HL-60/S4 (cell line): ENCODE data around the gene MRPL4.
"Not testable (repeated sequence)": the region's sequence is repeated elsewhere in the genome, so short reads cannot be mapped to it uniquely, and the experiment has no call there.

Experiments used
- in situ Hi-C: fragments of 300-500 bp; cut with MboI; formaldehyde crosslinking; loops from 2 replicates; pipeline ENCODE4 v1.14.3; 2022; ENCODE audit warnings: low sequenced_read_pairs

Gene MRPL4

GRCh38 chr19:10228920-10229319 is 23.1 kb upstream of the MRPL4 start:
- in situ Hi-C loops, result no loop called here

GRCh38 chr19:10230173-10230860 is 21.7 kb upstream of the MRPL4 start:
- in situ Hi-C loops, result no loop called here

GRCh38 chr19:10230861-10231611 is 21.0 kb upstream of the MRPL4 start, which contains the start of gene S1PR2:
S1PR2 (minus strand) TSS chr19:10231331; CDS start chr19:10224905, 6,426 bp downstream.
- in situ Hi-C loops, result no loop called here

GRCh38 chr19:10231612-10232228 is 20.3 kb upstream of the MRPL4 start:
- in situ Hi-C loops, result no loop called here

- in situ Hi-C loops, result no loop called here
Measured at GRCh38 chr19:10233946-10234345, 18.1 kb upstream of the MRPL4 start.

- in situ Hi-C loops, result no loop called here
Measured at GRCh38 chr19:10235003-10235402, 17.0 kb upstream of the MRPL4 start.

- in situ Hi-C loops, result not testable (repeated sequence)
Measured at GRCh38 chr19:10235409-10235808, 16.6 kb upstream of the MRPL4 start.

GRCh38 chr19:10237702-10238101 is 14.3 kb upstream of the MRPL4 start:
- in situ Hi-C loops, result no loop called here

GRCh38 chr19:10238172-10238783 is 13.7 kb upstream of the MRPL4 start:
- in situ Hi-C loops, result no loop called here

- in situ Hi-C loops, result loop anchor here (10.0 kb wide), 1 partner anchor 317 kb away; no protein-coding TSS in a partner anchor
Measured at GRCh38 chr19:10241826-10242449, 10.1 kb upstream of the MRPL4 start.

GRCh38 chr19:10243606-10244005 is 8.4 kb upstream of the MRPL4 start:
- in situ Hi-C loops, result loop anchor here (10.0 kb wide), 1 partner anchor 319 kb away; no protein-coding TSS in a partner anchor

GRCh38 chr19:10245189-10245939 is 6.7 kb upstream of the MRPL4 start:
- in situ Hi-C loops, result loop anchor here (10.0 kb wide), 1 partner anchor 321 kb away; no protein-coding TSS in a partner anchor

GRCh38 chr19:10246511-10246910 is 5.5 kb upstream of the MRPL4 start:
- in situ Hi-C loops, result loop anchor here (10.0 kb wide), 1 partner anchor 322 kb away; no protein-coding TSS in a partner anchor

GRCh38 chr19:10252707-10253106 is 693 bp downstream of the MRPL4 start:
- in situ Hi-C loops, result no loop called here

- in situ Hi-C loops, result no loop called here
Measured at GRCh38 chr19:10254244-10254643, 2.2 kb downstream of the MRPL4 start.

- in situ Hi-C loops, result no loop called here
Measured at GRCh38 chr19:10255358-10255757, 3.3 kb downstream of the MRPL4 start.

- in situ Hi-C loops, result no loop called here
Measured at GRCh38 chr19:10256551-10256950, 4.5 kb downstream of the MRPL4 start.

GRCh38 chr19:10256970-10257615 is 5.1 kb downstream of the MRPL4 start:
- in situ Hi-C loops, result no loop called here

- in situ Hi-C loops, result no loop called here
Measured at GRCh38 chr19:10258080-10258710, 6.2 kb downstream of the MRPL4 start.
